Activated T-helper 2 cell treated with anti-CD3 and anti-CD28 coated beads, Interferon-gamma antibody, Interleukin-2, Interleukin-4, amounts not matched to agents 10 μg/mL and 5 μg/mL and 100 μg/mL, durations not matched to agents 14 hours and 24 hours and 36 hours (primary cell): ENCODE measurements around the gene MTUS2. TPM values are rescaled to one million over a fixed set of nuclear protein-coding genes. Genes with fewer than 3 reads are reported as not detected.

ENCODE experiments used
- DNase-seq: peaks from one replicate; pipeline ENCODE4 v3.0.0; 2021; ENCODE audit warnings: low spot score
- H3K27ac Mint-ChIP-seq: one replicate; pipeline ENCODE4 v1.8.0; 2021; ENCODE audit warnings: mixed read lengths
- H3K27me3 Mint-ChIP-seq: one replicate; pipeline ENCODE4 v1.8.0; 2021; ENCODE audit warnings: low read depth, mixed read lengths
- H3K36me3 Mint-ChIP-seq: one replicate; pipeline ENCODE4 v1.8.0; 2021; ENCODE audit warnings: low read depth, mixed read lengths
- H3K4me1 Mint-ChIP-seq: one replicate; pipeline ENCODE4 v1.8.0; 2021; ENCODE audit warnings: low read depth, mixed read lengths
- H3K4me3 Mint-ChIP-seq: one replicate; pipeline ENCODE4 v1.8.0; 2021; ENCODE audit warnings: low read depth, mild to moderate bottlenecking, moderate library complexity, mixed read lengths
- H3K9me3 Mint-ChIP-seq: one replicate; pipeline ENCODE4 v1.8.0; 2021; ENCODE audit warnings: mixed read lengths
- intact Hi-C: fragments of 100-400 bp; cut with micrococcal nuclease; formaldehyde crosslinking; loops from one replicate; pipeline ENCODE4 v1.15.1; 2023
- total RNA-seq: library from RNA; stranded (reverse); gene quantifications from 2 replicates; pipeline ENCODE4 v1.2.3, GENCODE V29; 2022

Gene MTUS2
- total RNA-seq, 1 donor from 2014 or later = not detected

GRCh38 chr13:29472332-29472961 is 652.3 kb downstream of the MTUS2 start:
- no peak overlapping the region for H3K4me3 Mint-ChIP-seq
- no peaks in the 10 kb centered on the region for H3K36me3 Mint-ChIP-seq
- DNase-seq = peak; percentile 19
- H3K4me1 Mint-ChIP-seq = peaks cover 1% of the 10 kb centered on the region
- no peak overlapping the region for H3K27ac Mint-ChIP-seq
- H3K27me3 Mint-ChIP-seq = peaks cover 16% of the 10 kb centered on the region
- H3K9me3 Mint-ChIP-seq = no peaks in the 10 kb centered on the region
- intact Hi-C loops = loop anchor here (10.0 kb wide), 1 partner anchor 232 kb away; no protein-coding TSS in a partner anchor

GRCh38 chr13:29473166-29473565 is 653.0 kb downstream of the MTUS2 start:
- DNase-seq = no peak
- Mint-ChIP-seq H3K27me3 (peaks cover 19% of the 10 kb centered on the region), H3K27ac (no peak overlapping the region), H3K4me3 (no peak overlapping the region), H3K4me1 (no peaks in the 10 kb centered on the region), H3K9me3 (no peaks in the 10 kb centered on the region), H3K36me3 (no peaks in the 10 kb centered on the region)
- intact Hi-C loops = loop anchor here (10.0 kb wide), 1 partner anchor 232 kb away; no protein-coding TSS in a partner anchor

GRCh38 chr13:29474991-29475390 is 654.9 kb downstream of the MTUS2 start:
- no peaks in the 10 kb centered on the region for H3K9me3 Mint-ChIP-seq
- no peaks in the 10 kb centered on the region for H3K36me3 Mint-ChIP-seq
- no peaks in the 10 kb centered on the region for H3K4me1 Mint-ChIP-seq
- DNase-seq = no peak
- no peak overlapping the region for H3K27ac Mint-ChIP-seq
- H3K4me3 Mint-ChIP-seq = no peak overlapping the region
- peaks cover 19% of the 10 kb centered on the region for H3K27me3 Mint-ChIP-seq
- intact Hi-C loops = loop anchor here (10.0 kb wide), 1 partner anchor 230 kb away; no protein-coding TSS in a partner anchor

GRCh38 chr13:29476046-29476445 is 655.9 kb downstream of the MTUS2 start:
- no peak for DNase-seq
- Mint-ChIP-seq H3K9me3 (no peaks in the 10 kb centered on the region), H3K36me3 (no peaks in the 10 kb centered on the region), H3K27me3 (peaks cover 13% of the 10 kb centered on the region), H3K27ac (no peak overlapping the region), H3K4me3 (no peak overlapping the region), H3K4me1 (no peaks in the 10 kb centered on the region)
- intact Hi-C loops = loop anchor here (10.0 kb wide), 1 partner anchor 229 kb away; no protein-coding TSS in a partner anchor

- Mint-ChIP-seq H3K4me3 (no peak overlapping the region), H3K36me3 (no peaks in the 10 kb centered on the region), H3K27me3 (peaks cover 11% of the 10 kb centered on the region), H3K4me1 (no peaks in the 10 kb centered on the region), H3K9me3 (no peaks in the 10 kb centered on the region), H3K27ac (no peak overlapping the region)
- no peak for DNase-seq
- intact Hi-C loops = loop anchor here (10.0 kb wide), 1 partner anchor 225 kb away; no protein-coding TSS in a partner anchor
Measured at GRCh38 chr13:29479716-29480492, 659.8 kb downstream of the MTUS2 start.

GRCh38 chr13:29480893-29481525 is 660.9 kb downstream of the MTUS2 start:
- Mint-ChIP-seq H3K4me3 (no peak overlapping the region), H3K4me1 (no peaks in the 10 kb centered on the region), H3K27me3 (peaks cover 10% of the 10 kb centered on the region), H3K9me3 (no peaks in the 10 kb centered on the region), H3K27ac (no peak overlapping the region), H3K36me3 (no peaks in the 10 kb centered on the region)
- intact Hi-C loops = no loop called here
- DNase-seq = no peak

- peaks cover 9% of the 10 kb centered on the region for H3K27me3 Mint-ChIP-seq
Measured at GRCh38 chr13:29481603-29482002, 661.5 kb downstream of the MTUS2 start.

GRCh38 chr13:29482504-29482903 is 662.4 kb downstream of the MTUS2 start:
- Mint-ChIP-seq H3K4me3 (no peak overlapping the region), H3K36me3 (no peaks in the 10 kb centered on the region), H3K9me3 (no peaks in the 10 kb centered on the region), H3K27me3 (peaks cover 3% of the 10 kb centered on the region), H3K27ac (no peak overlapping the region), H3K4me1 (no peaks in the 10 kb centered on the region)
- no peak for DNase-seq
- intact Hi-C loops = no loop called here

More at GRCh38 chr13:29481603-29482002, 661.5 kb downstream of the MTUS2 start:
- Mint-ChIP-seq H3K36me3 (no peaks in the 10 kb centered on the region), H3K4me1 (no peaks in the 10 kb centered on the region), H3K4me3 (no peak overlapping the region), H3K9me3 (no peaks in the 10 kb centered on the region), H3K27ac (no peak overlapping the region)
- intact Hi-C loops = no loop called here
- DNase-seq = no peak

GRCh38 chr13:29483211-29483610 is 663.1 kb downstream of the MTUS2 start:
- H3K27ac Mint-ChIP-seq = no peak overlapping the region
- intact Hi-C loops = no loop called here
- H3K36me3 Mint-ChIP-seq = no peaks in the 10 kb centered on the region
- no peak for DNase-seq
- H3K4me1 Mint-ChIP-seq = no peaks in the 10 kb centered on the region
- no peaks in the 10 kb centered on the region for H3K9me3 Mint-ChIP-seq
- no peaks in the 10 kb centered on the region for H3K27me3 Mint-ChIP-seq
- H3K4me3 Mint-ChIP-seq = no peak overlapping the region

- intact Hi-C loops = no loop called here
- no peak for DNase-seq
- H3K9me3 Mint-ChIP-seq = no peaks in the 10 kb centered on the region
- H3K4me1 Mint-ChIP-seq = no peaks in the 10 kb centered on the region
- H3K27me3 Mint-ChIP-seq = no peaks in the 10 kb centered on the region
- H3K36me3 Mint-ChIP-seq = no peaks in the 10 kb centered on the region
- H3K4me3 Mint-ChIP-seq = no peak overlapping the region
- no peak overlapping the region for H3K27ac Mint-ChIP-seq
Measured at GRCh38 chr13:29483623-29484022, 663.5 kb downstream of the MTUS2 start.

- Mint-ChIP-seq H3K9me3 (no peaks in the 10 kb centered on the region), H3K27ac (no peak overlapping the region), H3K36me3 (no peaks in the 10 kb centered on the region), H3K4me1 (no peaks in the 10 kb centered on the region), H3K4me3 (no peak overlapping the region), H3K27me3 (no peaks in the 10 kb centered on the region)
- intact Hi-C loops = no loop called here
- no peak for DNase-seq
Measured at GRCh38 chr13:29484236-29484635, 664.1 kb downstream of the MTUS2 start.

GRCh38 chr13:29484796-29485195 is 664.7 kb downstream of the MTUS2 start:
- H3K4me1 Mint-ChIP-seq = no peaks in the 10 kb centered on the region
- no peak overlapping the region for H3K27ac Mint-ChIP-seq
- no peak overlapping the region for H3K4me3 Mint-ChIP-seq
- H3K27me3 Mint-ChIP-seq = no peaks in the 10 kb centered on the region
- no peak for DNase-seq
- H3K9me3 Mint-ChIP-seq = no peaks in the 10 kb centered on the region
- intact Hi-C loops = no loop called here
- H3K36me3 Mint-ChIP-seq = no peaks in the 10 kb centered on the region

GRCh38 chr13:29486551-29486950 is 666.4 kb downstream of the MTUS2 start:
- Mint-ChIP-seq H3K27me3 (no peaks in the 10 kb centered on the region), H3K9me3 (no peaks in the 10 kb centered on the region), H3K4me3 (no peak overlapping the region), H3K27ac (no peak overlapping the region), H3K36me3 (no peaks in the 10 kb centered on the region), H3K4me1 (no peaks in the 10 kb centered on the region)
- intact Hi-C loops = no loop called here
- DNase-seq = no peak
